Embryonic facial prominence (tissue), 1 donor: ENCODE data around the gene SLC44A4.
"Not testable (repeated sequence)": the region's sequence is repeated elsewhere in the genome, so short reads cannot be mapped to it uniquely, and the experiment has no call there.

ENCODE experiments used
- DNase-seq: peaks from one replicate; pipeline ENCODE4 v3.0.0-alpha.2; 2016; ENCODE audit errors: extremely low spot score

Gene SLC44A4

DNA sequence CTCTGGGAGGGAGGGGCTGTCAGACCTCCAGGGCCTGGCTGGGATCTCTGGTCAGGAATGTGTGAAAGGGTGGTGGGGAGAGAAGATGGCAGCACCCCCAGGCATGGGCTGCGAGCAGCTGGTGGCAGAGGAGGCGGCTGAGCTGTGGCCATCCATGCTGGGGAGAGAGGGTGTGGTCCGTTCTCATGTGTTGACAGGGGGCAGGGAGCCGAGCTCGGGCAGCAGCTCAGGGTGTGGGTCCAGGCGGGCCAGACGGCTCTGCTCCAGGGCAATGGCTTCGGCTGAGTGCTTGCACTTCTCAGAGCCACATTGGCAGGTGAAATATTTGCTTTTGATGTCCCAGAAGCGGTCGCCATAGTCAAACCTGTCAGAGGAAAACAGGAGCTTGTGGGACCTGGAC lies 1.1 kb upstream of the SLC44A4 start:
- no peak for DNase-seq

DNA sequence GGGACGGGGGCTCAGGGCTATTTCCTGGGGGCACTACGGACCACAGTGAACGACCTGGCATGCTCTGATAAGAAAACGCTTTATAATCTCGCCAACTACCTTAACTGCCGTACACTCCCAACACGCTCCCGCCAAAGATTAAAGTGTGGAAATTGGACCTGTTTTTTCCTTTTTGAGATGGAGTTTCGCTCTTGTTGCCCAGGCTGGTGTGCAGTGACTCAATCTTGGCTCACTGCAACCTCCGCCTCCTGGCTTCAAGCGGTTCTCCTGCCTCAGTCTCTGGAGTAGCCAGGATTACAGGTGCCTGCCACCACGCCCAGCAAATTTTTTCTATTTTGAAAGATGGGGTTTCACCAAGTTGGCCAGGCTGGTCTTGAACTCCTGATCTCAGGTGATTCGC lies 346 bp upstream of the SLC44A4 start:
- DNase-seq, result no peak

DNA sequence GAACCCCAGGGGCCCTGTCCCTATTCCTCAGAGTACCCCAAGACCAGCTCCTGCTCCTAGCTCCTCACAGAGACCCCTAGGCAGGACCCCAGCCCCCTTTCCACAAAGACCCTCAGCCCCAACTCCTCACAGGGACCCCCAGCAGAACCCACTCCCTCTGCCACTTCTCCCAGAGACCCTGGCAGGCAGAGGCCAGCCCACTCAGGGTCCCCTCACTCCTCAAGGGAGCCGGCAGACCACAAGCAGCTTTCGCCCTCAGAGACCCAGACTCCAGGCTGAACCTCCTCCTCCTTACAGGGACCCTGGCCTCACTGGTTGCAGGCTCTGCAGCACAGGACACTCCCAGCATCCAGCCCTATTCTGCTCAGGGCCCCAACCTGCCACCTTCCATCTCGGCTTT lies 575 bp downstream of the SLC44A4 start:
- no peak for DNase-seq

DNA sequence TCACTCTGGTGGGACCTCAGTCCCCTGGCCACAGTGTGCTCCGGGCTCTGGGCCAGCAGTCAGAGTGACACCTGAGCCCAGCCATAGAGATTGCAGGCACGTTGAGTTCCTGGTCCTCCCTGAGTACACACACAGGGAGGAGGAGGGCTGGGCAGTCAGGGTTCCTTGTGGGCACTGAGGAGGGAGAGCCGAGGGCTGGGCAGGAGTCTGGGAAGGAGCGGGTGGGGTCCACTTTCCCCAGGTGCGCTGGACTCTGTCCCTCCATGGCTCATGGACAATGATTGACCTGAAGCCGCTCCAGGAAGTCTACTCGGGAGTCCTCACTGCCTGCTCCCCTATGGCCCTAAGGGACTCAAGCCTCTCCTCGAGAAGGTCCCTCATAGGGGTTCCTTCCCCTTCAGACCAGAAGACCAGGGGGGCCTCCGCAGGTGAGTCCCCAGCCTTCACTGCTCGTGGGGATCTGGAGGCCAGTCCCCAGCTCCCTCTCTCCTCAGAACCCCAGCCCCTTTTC lies 1.1 kb downstream of the SLC44A4 start:
- no peak for DNase-seq

DNA sequence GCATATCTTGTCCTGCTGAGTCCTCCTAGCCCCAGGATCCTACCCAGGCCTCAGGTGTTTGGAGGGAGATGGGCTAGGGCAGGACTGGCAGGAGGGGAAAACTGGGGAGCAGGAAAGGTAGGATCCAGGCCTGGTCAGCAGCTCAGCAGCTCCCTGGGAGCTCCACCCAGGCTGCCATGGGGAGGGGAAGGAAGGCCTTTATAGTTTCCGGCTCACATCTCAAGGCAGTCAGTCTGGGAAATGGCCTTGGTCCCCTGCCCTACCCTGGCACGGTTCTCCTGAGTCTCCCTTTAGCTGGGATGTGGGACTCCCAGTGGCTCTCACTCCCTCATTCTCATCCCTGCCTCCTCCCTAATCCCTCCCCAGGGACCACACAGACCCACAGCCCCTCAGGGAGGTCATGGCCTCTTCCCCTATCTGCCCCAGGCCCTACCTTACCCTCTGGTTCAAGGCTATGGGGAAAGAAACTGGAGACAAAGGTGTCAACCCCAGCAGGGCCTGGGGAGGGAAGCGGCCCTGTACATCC lies 1.6 kb downstream of the SLC44A4 start:
- DNase-seq, result no peak

DNA sequence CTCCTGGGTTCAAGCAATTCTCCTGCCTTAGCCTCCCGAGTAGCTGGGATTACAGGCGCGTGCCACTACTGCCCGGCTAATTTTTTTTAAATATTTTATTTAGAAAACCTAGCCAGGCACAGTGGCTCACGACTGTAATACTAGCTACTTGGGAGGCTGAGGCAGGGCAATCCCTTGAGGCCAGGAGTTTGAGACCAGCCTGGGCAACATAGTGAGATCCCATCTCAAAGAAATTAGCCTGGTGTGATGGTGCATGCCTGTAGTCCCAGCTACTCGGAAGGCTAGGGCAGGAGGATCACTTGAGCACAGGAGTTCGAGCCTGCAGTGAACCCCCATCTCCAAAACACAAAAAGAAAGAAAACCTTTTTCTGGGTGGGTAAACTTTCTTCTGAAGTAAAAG lies 2.4 kb downstream of the SLC44A4 start:
- no peak for DNase-seq

DNA sequence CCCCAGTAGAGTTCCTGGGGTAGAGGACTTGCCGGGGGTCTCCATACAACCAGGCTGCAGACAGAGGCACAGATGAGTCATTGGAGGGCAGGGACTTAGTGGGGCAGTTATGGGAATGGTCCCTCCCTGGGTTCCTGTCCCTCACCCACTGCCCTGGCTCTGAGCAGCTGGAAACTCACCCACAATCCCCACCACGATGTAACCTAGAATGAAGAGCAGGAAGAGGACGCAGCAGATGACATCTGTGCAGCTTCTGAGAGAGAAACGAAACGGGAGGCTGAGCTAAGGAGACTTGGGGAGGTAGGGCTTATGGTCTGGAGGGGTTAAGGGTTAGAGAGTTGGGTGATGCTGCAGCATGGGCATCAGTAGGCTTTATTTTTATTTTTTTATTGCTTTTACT lies 2.9 kb downstream of the SLC44A4 start:
- no peak for DNase-seq

DNA sequence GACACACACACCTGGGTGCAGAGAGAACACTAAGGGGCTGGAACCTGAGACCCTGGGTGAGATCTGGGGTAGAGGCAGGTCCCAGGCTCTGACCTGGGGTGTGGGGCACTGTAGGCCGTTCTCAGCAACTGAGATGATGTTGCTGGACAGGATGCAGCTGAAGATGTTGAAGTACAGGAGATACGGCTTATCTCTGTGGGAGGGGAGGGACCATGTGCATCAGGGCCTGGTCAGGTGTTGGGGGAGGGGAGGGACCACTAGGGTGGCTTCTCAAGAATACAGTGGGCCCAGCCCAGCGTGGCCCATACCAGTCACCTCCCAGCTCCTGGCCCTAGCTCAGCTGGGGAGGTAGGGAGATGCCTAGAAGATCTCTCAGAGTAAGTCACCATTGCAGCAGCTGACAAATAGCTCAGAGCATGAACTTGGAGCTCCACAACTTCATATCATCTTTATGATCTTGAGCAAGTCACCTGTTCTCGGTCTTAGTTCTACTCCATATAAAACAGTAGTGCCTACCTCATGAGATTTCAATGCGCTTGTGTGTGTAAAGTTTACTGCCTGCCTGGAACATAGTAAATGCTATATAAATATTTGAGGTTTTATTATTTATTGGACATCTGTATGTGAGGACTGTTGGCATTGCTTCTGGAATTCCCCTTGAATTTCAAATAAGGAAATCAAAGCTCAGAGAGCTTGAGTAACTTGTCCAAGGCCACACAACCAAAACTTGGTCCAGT lies 3.8 kb downstream of the SLC44A4 start:
- no peak for DNase-seq

DNA sequence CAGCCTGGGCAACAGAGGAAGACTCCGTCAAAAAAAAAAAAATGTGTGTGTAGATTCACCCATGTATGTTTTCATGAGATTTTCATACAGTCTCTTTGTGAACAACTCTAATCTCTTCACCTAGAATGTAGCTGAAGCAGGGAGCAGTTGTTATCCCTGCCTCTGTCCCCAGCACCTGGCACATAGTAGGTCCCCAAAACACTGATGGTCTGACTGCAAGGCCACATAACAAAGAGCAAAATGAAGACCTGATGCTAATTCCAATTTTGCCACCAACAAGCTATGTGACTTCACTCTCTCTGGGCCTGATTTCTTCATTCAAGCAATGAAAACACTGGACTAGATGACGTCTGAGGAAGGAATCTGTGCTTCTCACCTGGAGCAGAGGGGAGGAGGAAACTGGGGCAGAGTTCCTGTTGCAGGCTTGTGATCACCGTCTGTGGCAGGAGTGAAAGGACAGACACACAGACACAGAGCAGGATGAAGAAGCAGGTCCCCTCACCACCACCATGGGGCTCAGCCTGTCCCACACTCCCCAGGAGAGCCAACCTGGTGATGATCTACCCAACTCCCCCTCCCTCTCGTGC lies 4.6 kb downstream of the SLC44A4 start:
- no peak for DNase-seq

DNA sequence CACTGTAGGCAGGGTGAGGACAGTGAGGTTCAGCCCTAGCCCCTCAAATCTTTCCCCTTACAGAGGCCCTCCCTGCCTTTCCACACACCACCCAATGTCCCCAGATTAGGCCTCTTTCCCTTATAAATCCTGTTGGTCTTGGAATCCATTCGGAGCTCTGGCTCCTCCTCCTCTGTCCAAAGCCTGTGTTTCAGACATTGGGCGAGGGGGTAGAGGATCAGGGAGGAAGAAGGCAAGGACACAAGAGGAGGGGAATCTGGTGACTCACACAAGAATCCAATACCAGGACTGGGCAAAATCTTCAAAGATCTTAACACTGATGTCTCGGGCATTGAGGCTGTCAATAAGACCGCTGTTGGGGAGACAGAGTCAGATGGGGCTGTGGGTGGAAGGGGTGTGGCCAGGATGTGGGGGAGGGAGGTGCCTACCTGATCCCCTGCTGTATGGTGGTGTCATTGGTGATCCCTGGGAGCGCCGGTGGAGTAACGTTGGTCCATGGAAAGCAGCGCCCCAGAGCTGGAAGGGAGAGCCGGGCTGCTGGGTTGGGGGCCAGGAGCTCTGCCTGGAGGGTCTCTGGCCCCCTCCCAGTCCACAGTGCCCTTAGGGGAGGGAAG lies 7.6 kb downstream of the SLC44A4 start:
- DNase-seq, result no peak

DNA sequence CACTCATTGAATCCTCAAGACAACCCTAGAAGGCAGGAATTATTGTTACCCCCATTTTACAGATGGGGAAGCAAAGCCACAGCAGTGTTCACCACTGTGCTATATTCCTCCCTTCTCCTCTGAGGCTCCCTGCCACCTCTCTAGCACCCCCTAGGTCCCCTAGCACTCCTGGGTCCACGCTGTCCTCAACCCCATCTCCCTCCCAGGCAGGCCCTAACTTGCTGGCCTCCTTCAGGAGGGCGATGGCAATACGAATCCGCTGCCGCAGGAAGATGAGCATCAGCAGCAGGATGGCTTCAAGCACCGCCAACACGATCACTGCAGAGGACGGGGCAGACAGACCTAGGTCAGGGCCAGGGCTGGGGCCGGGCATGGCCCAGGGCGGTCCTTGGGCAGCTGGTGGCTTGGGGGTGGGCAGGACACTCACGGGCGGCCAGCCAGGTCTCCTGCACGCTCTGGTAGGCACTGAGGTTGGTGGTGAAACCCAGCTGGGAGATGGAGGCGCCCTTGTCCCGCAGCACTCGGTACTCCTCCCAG lies 8.3 kb downstream of the SLC44A4 start:
- no peak for DNase-seq

DNA sequence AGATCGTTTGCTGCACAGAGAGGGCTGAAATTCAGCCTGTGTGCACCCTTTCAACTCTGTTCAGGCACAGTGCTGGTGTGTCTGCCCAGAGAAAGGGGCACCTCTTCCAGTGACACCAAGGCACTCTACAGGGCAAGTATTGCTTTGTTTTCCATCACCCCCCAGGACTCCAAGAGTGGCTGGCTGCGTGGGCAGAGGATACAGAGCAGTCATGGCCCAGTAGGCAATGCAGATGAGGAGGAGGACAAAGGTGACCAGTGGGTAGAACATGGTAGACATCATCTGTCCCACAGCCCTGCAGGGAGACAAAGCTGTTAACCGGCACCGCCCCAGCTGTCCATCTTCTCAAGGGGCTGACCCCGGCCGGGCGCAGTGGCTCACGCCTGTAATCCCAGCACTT lies 9.5 kb downstream of the SLC44A4 start:
- DNase-seq, result no peak

DNA sequence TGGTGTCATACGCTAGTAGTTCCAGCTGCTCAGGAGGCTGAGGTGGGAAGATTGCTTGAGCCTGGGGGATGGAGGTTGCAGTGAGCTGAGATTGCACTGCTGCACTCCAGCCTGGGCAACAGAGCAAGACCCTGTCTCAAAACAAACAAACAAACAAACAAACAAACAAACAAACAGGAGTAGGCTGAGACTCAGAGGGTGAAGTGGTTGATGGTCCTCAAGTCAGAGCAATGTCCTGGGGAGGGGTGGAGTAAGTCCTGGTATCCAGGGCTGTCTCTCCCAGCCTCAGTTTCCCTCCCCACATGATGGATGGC lies 10.2 kb downstream of the SLC44A4 start:
- DNase-seq, result not testable (repeated sequence)

DNA sequence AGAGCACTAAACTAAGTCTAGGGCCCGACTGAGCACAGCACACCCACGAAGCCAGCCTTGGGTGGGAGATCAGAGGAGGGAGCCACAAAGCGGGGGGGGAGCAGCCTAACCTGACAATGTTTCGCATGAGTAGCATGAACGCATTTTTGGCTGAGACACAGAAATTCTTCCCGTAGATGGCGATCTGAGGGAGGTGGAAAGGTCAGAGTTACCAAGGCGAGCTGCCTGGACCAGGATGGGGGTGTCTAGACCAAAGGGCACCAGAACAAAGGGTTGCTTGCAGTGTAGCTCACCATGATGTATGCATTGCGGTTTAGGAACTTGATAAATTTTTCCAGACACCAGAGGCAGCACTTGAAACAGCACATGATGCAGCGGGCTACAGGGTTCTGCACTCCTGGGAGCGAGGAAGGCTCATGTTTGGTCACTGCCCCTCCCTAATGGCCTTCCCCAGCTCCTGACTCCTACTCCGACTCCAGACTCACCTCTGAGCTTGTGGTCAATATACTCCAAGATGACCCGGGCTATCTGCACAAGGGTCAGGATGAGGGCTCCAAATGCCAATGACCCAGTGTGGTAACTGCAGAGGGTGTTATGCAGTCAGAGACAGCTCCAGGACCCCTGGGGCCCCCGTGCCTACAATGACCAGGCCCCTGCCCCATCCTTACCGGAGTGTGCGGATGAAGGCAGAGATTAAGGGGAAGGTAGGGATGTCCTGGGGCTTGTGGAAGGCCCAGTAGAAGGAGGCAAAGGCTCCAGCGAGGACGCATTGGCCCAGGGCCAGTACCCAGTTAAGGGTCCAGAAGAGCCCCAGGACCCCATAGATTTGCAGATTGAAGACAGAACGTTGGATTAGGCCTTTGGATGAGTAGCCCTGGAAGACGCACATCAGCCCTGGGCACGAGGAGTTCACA lies 13.3 kb downstream of the SLC44A4 start:
- no peak for DNase-seq

DNA sequence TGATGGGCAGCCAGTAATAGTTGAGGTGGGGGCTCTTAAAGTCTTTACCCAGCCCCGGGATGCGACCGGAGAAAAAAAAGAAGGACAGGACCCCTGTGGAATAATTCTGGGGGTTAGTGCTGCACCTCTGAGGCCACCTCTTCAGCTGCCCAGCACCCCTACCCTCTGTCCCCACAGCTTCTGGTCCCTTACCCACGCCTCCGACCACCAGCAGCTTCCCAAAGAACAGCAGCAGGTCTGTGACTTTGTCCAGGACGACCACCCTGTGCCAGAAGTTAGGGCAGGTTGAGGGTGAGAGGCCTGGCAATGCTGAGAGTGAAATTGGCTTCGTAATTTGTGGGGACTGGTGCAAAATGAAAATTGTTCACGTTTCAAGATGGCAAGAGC lies 14.0 kb downstream of the SLC44A4 start:
- no peak for DNase-seq

DNA sequence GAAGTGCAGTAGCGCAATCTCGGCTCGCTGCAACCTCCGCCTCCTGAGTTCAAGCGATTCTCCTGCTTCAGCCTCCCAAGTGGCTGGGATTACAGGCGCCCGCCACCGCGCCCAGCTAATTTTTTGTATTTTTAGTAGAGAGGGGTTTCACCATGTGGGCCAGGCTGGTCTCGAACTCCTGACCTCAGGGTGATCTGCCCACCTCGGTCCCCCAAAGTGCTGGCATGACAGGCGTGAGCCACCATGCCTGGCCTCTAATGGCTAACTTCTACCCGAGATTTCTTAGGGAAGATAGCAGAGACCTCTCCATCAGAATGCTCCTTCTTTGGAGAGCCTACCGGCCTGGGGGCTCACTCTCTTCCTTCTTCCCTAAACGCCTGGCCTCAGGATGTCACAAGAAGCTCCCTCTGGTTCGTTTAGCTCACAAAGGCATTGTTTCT lies 14.7 kb downstream of the SLC44A4 start:
- DNase-seq, result not testable (repeated sequence)

DNA sequence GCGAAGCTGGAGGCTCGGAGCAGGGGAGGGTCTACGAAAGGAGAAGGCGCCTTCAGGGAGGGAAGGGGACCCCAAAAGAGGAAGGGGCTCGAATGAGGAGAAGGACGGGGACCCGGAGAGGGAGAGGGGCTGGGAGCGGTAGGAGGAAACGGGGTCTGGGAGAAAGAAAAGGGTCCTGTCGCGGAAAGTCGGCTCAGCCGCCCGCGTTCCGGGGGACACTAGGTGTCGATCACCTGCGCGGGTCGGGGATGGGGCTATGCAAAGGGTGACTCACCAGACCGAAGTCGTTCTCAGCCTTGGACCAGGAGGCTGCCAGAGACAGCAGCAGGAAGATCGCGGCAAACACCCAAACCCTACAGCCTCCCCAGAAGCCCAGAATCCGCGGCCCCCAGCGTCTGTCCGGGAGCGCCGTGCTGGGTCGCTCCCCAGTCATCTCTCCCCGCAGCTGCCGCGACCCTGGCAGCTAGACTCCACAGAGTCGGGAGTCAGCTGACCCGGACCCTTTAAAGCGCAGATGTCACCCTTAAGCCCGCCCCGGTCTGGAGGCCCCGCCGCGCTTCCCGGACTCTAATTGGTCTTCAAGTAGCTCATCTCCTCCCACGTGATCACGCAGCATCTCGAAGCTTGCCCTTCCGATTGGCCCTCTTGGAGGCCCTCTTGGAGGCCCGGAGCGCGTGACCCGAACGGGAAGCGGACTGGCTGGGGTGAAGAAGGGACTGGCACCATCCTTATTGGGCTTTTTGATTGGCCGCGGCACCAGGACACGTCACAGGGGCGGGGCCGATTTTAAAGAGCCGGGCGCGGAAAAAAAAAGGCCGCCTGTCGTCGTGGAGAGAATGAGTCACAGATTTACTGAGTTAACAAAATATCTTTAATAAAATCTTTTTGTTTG lies 16.2 kb downstream of the SLC44A4 start, which contains the start of gene NEU1:
Gene NEU1, minus strand, starts transcription at position 478 of the 892 bp plus-strand sequence. Its CDS starts 45 bp downstream, at position 433.
- DNase-seq, result peak; percentile 100

DNA sequence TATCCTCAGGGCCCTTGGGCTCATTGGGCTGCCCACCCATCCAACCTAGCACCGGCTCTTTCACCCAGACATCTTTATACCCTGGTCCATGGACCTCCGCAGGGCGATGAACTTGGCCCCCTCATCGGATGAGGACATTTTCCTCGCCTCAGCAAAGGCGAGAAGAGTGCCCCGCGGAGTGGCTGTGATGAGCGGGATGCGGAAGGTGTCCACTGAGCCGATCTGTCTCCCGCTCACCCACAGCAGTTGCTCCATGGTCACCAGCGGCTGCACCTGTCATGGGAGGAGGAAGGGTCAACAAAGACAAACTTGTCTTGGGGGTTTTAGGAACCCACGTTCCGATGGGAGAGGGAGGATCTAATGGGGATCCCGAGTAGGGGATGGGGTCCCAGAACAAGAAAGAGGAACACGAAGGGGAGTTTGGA lies 16.9 kb downstream of the SLC44A4 start:
- no peak for DNase-seq

DNA sequence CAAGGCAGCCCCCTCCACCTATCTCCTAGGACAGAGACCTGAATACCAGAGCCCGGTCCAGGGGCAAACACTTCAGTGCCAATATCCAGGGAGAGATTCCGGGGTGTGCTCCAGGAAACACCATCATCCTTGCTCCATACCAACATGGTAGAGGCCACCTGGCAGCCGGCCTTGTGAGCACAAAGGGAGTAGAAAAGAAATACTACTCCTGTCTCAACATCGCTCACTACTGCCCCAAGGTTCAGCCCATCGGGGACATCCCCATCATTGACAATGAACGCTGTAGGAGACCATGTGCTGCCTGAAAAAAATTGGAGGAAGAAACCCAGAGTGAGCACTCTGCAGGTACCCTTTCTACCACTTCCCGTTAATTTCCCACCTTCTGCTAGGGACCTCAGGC lies 17.6 kb downstream of the SLC44A4 start:
- DNase-seq, result no peak

DNA sequence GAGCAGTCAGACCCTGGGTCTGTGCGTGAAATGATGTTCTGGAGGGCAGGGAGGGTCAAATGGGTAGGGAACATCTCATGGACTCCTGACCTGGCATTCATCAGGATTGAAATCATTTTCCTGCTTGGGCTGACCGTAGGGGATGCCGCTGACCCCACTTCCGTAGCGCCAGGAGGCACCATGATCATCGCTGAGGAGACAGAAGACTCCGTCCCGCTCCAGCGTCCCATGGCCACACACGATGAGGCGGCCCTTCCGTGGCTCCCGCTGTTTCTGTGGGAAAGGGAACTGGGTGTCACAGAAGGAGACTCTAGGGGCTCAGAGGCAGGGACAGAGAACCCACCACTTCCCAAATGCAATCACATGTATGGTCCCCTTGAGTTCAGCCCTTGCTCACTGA lies 18.4 kb downstream of the SLC44A4 start:
- no peak for DNase-seq
